Caki2 (cell line): ENCODE data around the gene CHCHD5. TPM values are rescaled to one million over a fixed set of nuclear protein-coding genes. Genes with fewer than 3 reads are reported as not detected.

Source experiments
- DNase-seq: peaks from one replicate; pipeline ENCODE4 v3.0.0-alpha.2; 2015; ENCODE audit warnings: low read depth
- in situ Hi-C: cut with HindIII; loops from 2 replicates; pipeline ENCODE4 v1.10.0; 2016; ENCODE audit warnings: low sequenced_read_pairs, low pct_unique_long_range_greater_than_20kb, mixed read lengths
- total RNA-seq: library from RNA; depleted of rRNA; stranded (reverse); fragments of >200 nt; shearing (Covaris generic); gene quantifications from 2 replicates; pipeline ENCODE4 v1.2.3, GENCODE V29; 2014; ENCODE audit warnings: low replicate concordance; rRNA removed

Gene CHCHD5
- total RNA-seq, 1 experiment from 2014 or later = 36.0 TPM

GRCh38 chr2:112636605-112637288, 52.3 kb downstream of the CHCHD5 start:
- in situ Hi-C loops = no loop called here

GRCh38 chr2:112637289-112637660, 52.9 kb downstream of the CHCHD5 start:
- no peak for DNase-seq
- in situ Hi-C loops = no loop called here

More at GRCh38 chr2:112636605-112637288, 52.3 kb downstream of the CHCHD5 start:
- no peak for DNase-seq

Other genes with a start within 250 kb of the CHCHD5 start
- gene RGPD8, start 151.0 kb upstream of the CHCHD5 start, total RNA-seq = 0.81 and 13.0 TPM in 2 replicates
- gene TTL, start 102.5 kb upstream of the CHCHD5 start, total RNA-seq = 14.3 and 26.9 TPM in 2 replicates
- 19.3 and 20.9 TPM in 2 replicates for gene POLR1B, start 42.1 kb upstream of the CHCHD5 start, total RNA-seq
- 79.6 and 85.8 TPM in 2 replicates for gene SLC20A1, start 61.3 kb downstream of the CHCHD5 start, total RNA-seq
- gene NT5DC4, start 136.4 kb downstream of the CHCHD5 start, total RNA-seq = not detected in 2 replicates
- 14.0 and 15.3 TPM in 2 replicates for gene CKAP2L, start 180.0 kb downstream of the CHCHD5 start, total RNA-seq
- 1.0 and 1.8 TPM in 2 replicates for gene IL1A, start 199.9 kb downstream of the CHCHD5 start, total RNA-seq